C4-2B (cell line): ENCODE data around the gene WNT5A.

Experiments used
- H3K27ac ChIP-seq: fragments of 450-650 bp; 2 replicates; pipeline ENCODE4 v1.5.1; 2017
- ZFX ChIP-seq: fragments of 450-650 bp; IDR thresholded peaks from 2 replicates; pipeline ENCODE4 v1.6.1; 2017
- TF ChIP-seq, protein P1 (sequence below): fragments of 450-650 bp; conservative IDR thresholded peaks from 2 replicates; pipeline ENCODE4 v1.5.1; 2017; ENCODE audit warnings: mild to moderate bottlenecking

Gene WNT5A

DNA sequence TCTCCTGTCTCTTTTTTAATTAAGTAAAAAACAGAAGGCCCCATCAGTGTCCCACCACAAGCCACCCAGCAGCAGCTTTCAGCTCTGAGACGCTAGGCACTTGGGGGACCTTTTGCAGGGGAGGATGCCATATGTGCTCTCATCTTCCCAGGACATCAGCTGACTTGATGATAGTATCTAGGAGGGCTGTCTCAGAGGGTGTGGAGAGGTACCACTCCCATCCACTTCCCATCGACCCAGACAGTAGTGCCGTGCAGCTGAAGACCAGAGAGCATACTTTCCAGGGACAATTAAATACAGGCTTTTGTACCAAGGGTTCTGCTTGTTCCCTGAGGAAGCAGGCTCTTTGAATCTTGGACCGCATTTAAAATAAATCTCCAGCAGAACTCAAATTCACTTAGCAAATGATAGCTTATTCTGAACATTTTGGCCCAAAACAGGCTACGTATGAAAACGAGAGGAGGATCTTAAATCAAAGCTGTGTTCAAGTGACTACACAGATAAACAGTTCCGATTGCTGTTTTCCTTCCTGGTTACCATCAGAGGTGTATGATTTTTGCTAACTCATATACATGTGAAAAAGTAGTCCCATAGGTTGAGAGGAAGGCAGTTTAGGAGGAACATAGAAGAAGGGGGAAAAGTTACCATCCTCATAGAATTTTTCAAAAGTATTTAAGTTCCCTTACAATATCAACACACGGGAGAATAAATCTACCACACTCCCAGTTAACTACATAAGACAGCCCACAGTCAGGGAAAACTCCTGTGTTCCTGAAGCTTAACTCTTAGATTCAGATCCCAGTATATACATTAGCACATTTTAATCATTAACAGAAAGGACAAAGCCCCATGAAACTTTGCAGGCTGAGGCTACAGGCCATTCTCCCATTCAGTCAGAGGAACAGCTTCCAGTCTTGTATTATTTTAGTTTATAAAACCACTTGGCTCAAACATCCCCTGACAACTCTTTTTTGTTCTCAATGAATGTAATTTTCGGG, 9.5 kb downstream of the WNT5A start:
- TF ChIP-seq ZFX = no peak
- TF ChIP-seq, protein P1, sequence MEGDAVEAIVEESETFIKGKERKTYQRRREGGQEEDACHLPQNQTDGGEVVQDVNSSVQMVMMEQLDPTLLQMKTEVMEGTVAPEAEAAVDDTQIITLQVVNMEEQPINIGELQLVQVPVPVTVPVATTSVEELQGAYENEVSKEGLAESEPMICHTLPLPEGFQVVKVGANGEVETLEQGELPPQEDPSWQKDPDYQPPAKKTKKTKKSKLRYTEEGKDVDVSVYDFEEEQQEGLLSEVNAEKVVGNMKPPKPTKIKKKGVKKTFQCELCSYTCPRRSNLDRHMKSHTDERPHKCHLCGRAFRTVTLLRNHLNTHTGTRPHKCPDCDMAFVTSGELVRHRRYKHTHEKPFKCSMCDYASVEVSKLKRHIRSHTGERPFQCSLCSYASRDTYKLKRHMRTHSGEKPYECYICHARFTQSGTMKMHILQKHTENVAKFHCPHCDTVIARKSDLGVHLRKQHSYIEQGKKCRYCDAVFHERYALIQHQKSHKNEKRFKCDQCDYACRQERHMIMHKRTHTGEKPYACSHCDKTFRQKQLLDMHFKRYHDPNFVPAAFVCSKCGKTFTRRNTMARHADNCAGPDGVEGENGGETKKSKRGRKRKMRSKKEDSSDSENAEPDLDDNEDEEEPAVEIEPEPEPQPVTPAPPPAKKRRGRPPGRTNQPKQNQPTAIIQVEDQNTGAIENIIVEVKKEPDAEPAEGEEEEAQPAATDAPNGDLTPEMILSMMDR = no peak
- H3K27ac ChIP-seq = no peak overlapping the region

DNA sequence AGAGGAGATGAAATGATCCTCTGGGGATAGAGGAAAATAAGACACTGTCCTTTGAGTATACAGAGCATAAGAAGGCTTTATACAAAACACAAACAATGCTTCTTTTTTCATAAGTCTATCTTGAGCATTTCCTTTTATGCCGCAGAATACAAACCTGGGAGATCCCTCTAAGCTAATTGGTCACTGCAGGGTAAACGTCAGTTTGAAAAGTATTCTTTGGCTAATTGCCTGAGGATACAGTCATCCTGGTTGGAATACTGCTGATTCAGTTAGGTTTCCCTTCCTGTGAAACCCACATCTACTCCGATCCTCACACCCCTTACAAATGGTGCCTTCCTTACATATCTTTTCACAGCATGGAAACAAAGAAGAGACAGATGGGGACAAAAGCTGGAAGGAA, 10.6 kb downstream of the WNT5A start:
- no peak overlapping the region for H3K27ac ChIP-seq
- TF ChIP-seq ZFX = no peak
- TF ChIP-seq, protein P1 = no peak

DNA sequence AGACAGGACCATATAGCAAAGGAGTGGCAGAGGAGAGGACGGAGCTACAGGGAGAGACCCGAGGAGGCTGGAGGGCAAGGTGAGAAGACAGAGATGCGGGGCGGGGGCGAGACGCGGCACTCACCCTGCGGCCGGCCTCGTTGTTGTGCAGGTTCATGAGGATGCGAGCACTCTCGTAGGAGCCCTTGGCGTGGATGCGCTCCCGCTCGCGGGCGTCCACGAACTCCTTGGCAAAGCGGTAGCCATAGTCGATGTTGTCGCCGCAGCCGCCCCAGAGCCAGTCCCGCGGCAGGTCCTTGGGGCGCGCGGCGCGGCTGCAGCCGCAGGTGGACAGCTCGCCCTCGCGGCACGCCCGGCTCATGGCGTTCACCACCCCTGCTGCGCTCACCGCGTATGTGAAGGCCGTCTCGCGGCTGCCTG, 12.9 kb downstream of the WNT5A start:
- no peak for TF ChIP-seq ZFX
- TF ChIP-seq, protein P1 = no peak

DNA sequence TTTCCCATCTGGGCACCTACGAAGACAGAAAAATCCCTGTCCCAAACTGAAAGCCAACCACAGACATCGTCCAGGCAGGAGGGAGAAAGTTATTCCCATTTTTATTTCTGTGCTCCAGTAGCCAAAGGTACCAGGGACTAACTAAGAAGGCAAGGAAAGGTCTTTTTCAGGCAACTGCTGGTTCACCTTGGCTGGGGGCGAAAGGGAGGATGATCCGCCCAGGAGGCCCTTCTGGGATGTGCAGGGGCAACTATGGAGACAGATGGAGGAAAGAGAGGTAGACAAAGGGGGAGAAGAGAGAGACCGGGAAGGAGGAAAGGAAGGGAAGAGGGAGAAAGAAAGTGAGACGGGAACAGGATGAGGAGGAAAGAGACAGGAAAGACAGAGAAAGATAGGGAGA, 13.3 kb downstream of the WNT5A start:
- TF ChIP-seq ZFX = no peak
- TF ChIP-seq, protein P1 = no peak
- H3K27ac ChIP-seq = no peak overlapping the region

More for the DNA sequence above, 12.9 kb downstream of the WNT5A start:
- no peak overlapping the region for H3K27ac ChIP-seq

DNA sequence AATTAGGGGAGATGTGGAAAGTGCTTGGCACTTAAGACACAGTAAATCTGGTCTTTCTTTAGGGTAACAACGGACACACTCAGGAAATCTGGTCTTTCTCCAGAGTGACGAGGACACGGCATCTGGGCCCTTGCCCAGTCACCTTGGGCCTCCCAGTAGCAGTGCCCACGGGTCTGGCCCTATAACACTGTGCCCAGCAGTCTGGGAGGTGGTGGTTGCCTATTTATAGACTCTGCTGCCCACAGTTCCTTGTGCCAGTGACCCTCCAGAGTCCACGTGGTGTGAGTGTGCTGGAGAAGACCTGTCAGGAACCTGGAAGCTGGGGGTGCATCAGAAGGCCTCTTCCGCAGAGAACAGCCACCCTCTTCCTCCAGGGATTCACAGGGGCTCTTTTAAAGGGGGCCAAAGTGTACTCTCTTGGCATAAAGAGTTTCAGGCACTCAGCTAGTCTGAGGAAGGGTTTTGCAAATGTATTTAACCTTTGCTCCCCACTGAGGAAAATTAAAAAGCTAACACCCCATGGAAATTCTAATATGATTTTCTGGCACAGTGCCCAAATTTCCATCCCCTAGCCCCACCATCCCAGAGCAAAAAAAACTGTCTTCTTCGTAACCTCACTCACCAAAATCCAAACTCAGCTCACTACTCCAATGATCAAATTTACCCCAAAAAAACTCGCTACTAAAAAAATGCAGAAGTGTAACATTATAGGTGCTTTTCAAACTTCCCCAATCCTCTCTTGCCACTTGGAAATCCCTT, 15.4 kb downstream of the WNT5A start:
- TF ChIP-seq ZFX = no peak
- TF ChIP-seq, protein P1 = no peak
- no peak overlapping the region for H3K27ac ChIP-seq

DNA sequence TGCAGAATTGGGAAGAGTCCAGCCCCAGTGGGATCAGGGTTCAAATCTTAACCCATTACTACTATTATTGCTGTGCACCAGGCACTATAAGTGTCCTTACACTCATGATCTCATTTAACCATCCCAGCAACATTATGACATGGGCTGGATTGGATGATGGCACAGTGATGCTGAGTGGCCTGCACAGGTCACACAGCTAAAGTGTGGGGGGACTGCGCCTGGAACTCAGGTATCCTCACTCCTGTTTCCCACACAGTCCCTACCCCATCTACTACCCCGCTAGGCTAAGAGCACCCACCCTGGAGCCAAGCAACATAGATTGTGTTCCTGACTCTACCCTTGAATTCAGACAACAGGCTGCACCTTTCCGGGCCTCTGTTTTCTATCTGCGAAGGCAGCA, 16.0 kb downstream of the WNT5A start:
- TF ChIP-seq, protein P1 = no peak
- no peak for TF ChIP-seq ZFX
- H3K27ac ChIP-seq = no peak overlapping the region
